Calu3 (cell line): Measurements from ENCODE around the gene ZBTB20. TPM values are rescaled to one million over a fixed set of nuclear protein-coding genes. Genes with fewer than 3 reads are reported as not detected.
"Not testable (repeated sequence)": the region's sequence is repeated elsewhere in the genome, so short reads cannot be mapped to it uniquely, and the experiment has no call there.

ENCODE experiments used
- BruUV-seq: library from RNA; stranded (reverse); fragments of 400-500 nt; replicated peaks from 2 replicates; lab custom pipeline; 2021; lab: Mats Ljungman, UMichigan
- CTCF ChIA-PET: fragments of 300-600 bp; sonication (Branson Sonifier 250); formaldehyde crosslinking; loops from one replicate; lab custom pipeline; 2022; ENCODE audit warnings: antibody characterized with exemption; lab: Charles Lee
- DNase-seq: peaks from one replicate; pipeline ENCODE4 v3.0.0; 2022
- H3K27ac Mint-ChIP-seq: one replicate; pipeline ENCODE4 v1.8.0; 2022; ENCODE audit warnings: mixed read lengths; ENCODE audit not compliant: unreplicated experiment
- H3K27me3 Mint-ChIP-seq: one replicate; pipeline ENCODE4 v1.8.0; 2022; ENCODE audit warnings: mixed read lengths; ENCODE audit not compliant: unreplicated experiment
- H3K36me3 Mint-ChIP-seq: one replicate; pipeline ENCODE4 v1.8.0; 2022; ENCODE audit warnings: mild to moderate bottlenecking, moderate library complexity, mixed read lengths; ENCODE audit not compliant: insufficient read depth, unreplicated experiment
- H3K4me1 Mint-ChIP-seq: one replicate; pipeline ENCODE4 v1.8.0; 2022; ENCODE audit warnings: mild to moderate bottlenecking, low read depth, mixed read lengths; ENCODE audit not compliant: unreplicated experiment
- H3K4me3 Mint-ChIP-seq: one replicate; pipeline ENCODE4 v1.8.0; 2022; ENCODE audit warnings: mild to moderate bottlenecking, low read depth, moderate library complexity, mixed read lengths; ENCODE audit not compliant: unreplicated experiment
- H3K9me3 Mint-ChIP-seq: one replicate; pipeline ENCODE4 v1.8.0; 2022; ENCODE audit warnings: low read depth, mixed read lengths; ENCODE audit not compliant: unreplicated experiment
- intact Hi-C: fragments of 100-400 bp; cut with micrococcal nuclease; formaldehyde crosslinking; loops from one replicate; pipeline ENCODE4 v1.10.0; 2022; ENCODE audit not compliant: unreplicated experiment
- total RNA-seq: library from RNA; stranded (reverse); gene quantifications from 2 replicates; pipeline ENCODE4 v1.2.3, GENCODE V29; 2022
- TF ChIP-seq, protein P1 (sequence below): fragments of 200-600 bp; IDR thresholded peaks from one replicate; pipeline ENCODE4 v1.8.0; 2022; ENCODE audit warnings: antibody characterized with exemption; ENCODE audit not compliant: unreplicated experiment

The ZBTB20 gene
- total RNA-seq, 1 experiment from 2014 or later = 24.1 TPM

DNA sequence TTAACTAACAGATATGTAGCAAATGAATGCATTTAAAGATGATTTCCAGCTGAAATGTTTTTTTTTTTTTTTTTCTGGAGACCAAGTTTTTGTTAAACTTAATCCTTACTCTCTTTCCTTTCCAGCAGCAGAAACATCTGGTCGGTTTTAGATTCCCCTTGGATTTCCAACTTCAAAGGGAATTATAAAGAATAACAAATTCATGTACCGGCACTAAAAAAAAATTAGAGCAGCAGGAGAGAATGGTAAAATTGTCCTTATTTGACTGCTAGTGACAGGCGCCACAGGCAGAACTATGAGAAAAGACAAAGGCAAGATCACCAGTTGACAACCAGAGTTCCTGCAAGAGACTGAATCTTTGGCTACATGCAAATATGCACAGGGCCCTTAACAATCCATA lies 459.9 kb downstream of the ZBTB20 start:
- BruUV-seq = no TSS peak
- Mint-ChIP-seq H3K4me1 (peaks cover 4% of the 10 kb centered on the region), H3K4me3 (no peak overlapping the region), H3K9me3 (no peaks in the 10 kb centered on the region), H3K27me3 (no peaks in the 10 kb centered on the region), H3K27ac (no peak overlapping the region), H3K36me3 (no peaks in the 10 kb centered on the region)
- intact Hi-C loops = no loop called here
- TF ChIP-seq, protein P1, sequence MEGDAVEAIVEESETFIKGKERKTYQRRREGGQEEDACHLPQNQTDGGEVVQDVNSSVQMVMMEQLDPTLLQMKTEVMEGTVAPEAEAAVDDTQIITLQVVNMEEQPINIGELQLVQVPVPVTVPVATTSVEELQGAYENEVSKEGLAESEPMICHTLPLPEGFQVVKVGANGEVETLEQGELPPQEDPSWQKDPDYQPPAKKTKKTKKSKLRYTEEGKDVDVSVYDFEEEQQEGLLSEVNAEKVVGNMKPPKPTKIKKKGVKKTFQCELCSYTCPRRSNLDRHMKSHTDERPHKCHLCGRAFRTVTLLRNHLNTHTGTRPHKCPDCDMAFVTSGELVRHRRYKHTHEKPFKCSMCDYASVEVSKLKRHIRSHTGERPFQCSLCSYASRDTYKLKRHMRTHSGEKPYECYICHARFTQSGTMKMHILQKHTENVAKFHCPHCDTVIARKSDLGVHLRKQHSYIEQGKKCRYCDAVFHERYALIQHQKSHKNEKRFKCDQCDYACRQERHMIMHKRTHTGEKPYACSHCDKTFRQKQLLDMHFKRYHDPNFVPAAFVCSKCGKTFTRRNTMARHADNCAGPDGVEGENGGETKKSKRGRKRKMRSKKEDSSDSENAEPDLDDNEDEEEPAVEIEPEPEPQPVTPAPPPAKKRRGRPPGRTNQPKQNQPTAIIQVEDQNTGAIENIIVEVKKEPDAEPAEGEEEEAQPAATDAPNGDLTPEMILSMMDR = no peak
- CTCF ChIA-PET = no interaction called here
- DNase-seq = no peak

DNA sequence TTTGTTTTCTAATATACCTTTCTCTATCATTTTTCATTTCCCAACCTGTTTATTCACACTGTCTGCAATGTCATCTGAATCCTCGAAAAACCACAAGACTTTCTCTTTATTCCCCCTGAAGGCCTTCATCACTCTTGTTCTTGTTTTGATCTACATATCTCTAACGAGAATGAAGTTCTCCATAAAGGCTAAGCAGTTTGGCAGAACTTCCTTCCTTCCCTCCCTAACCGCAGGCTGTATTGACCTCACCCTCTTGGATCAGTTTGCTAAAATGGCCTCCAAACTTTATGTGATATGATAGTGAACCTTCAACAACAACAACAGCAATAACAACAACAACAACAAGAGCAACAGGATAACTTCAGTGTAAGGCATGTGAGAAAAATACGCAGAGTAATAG lies 460.5 kb downstream of the ZBTB20 start:
- Mint-ChIP-seq H3K36me3 (no peaks in the 10 kb centered on the region), H3K4me3 (no peak overlapping the region), H3K27ac (peak overlapping the region; percentile 26), H3K27me3 (no peaks in the 10 kb centered on the region), H3K4me1 (no peaks in the 10 kb centered on the region), H3K9me3 (no peaks in the 10 kb centered on the region)
- CTCF ChIA-PET = no interaction called here
- intact Hi-C loops = no loop called here
- BruUV-seq = no TSS peak
- DNase-seq = no peak
- TF ChIP-seq, protein P1 = no peak

DNA sequence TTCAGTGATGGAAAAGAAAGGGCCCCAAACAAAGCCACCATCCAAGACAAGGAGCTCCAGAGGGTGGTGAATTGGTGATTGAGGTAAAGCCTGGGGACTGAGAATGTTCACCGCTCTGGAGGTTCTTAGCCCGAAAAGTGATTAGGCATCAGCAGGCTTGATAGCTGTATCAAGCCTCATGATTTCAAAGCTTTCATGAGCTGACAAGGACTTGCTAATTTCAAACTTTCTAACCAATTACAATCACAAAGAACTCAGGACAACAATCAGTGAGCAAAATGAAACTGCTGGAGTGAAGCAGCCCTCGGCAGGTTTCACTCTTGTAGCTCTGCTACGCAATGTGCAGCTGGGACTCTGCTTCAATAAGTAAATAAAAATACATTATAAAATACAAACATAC lies 461.9 kb downstream of the ZBTB20 start:
- no peaks in the 10 kb centered on the region for H3K4me1 Mint-ChIP-seq
- intact Hi-C loops = no loop called here
- no peaks in the 10 kb centered on the region for H3K36me3 Mint-ChIP-seq
- no peaks in the 10 kb centered on the region for H3K9me3 Mint-ChIP-seq
- no TSS peak for BruUV-seq
- H3K27ac Mint-ChIP-seq = no peak overlapping the region
- H3K4me3 Mint-ChIP-seq = no peak overlapping the region
- no peak for DNase-seq
- CTCF ChIA-PET = no interaction called here
- H3K27me3 Mint-ChIP-seq = no peaks in the 10 kb centered on the region
- TF ChIP-seq, protein P1 = no peak

DNA sequence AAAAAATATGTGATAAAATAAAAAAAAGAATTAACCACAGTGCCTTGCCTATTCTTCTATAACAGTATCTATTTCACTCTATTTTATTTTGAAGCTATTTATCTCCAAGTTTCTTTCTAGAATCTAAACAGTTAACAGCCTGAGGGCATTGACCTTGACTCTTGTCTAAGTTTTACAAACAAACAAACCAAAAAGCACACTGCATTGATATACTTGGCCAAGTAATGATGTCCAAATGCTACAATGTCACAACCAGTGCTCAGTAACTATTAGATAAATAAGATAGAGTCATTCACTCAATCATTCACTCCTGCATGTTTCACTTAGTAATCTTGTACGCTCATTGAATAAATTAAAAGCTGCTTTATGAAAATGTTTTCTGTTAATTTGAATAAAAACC lies 466.8 kb downstream of the ZBTB20 start:
- Mint-ChIP-seq H3K36me3 (no peaks in the 10 kb centered on the region), H3K9me3 (no peaks in the 10 kb centered on the region), H3K27ac (no peak overlapping the region), H3K27me3 (no peaks in the 10 kb centered on the region), H3K4me3 (no peak overlapping the region), H3K4me1 (no peaks in the 10 kb centered on the region)
- DNase-seq = no peak
- TF ChIP-seq, protein P1 = no peak
- BruUV-seq = no TSS peak
- CTCF ChIA-PET = no interaction called here
- intact Hi-C loops = no loop called here

DNA sequence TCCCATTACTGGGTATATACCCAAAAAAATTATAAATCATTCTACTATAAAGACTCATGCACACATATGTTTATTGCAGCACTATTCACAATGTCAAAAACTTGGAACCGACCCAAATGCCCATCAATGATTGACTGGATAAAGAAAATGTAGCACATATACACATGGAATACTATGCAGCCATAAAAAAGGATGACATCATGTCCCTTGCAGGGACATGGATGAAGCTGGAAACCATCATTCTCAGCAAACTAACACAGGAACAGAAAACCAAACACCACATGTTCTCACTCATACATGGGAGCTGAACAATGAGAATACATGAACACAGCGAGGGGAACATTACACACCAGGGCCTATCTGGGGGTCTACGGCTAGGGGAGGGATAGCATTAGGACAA lies 467.3 kb downstream of the ZBTB20 start:
- H3K27ac Mint-ChIP-seq, H3K36me3 Mint-ChIP-seq, BruUV-seq, H3K9me3 Mint-ChIP-seq, DNase-seq, intact Hi-C loops, H3K4me1 Mint-ChIP-seq, CTCF ChIA-PET, H3K27me3 Mint-ChIP-seq, H3K4me3 Mint-ChIP-seq: not testable (repeated sequence)
